NT2/D1 (cell line): ENCODE data around the gene ISM2.

Source experiments
- SUZ12 ChIP-seq: IDR thresholded peaks from 2 replicates; pipeline ENCODE4 v1.6.1; 2011; ENCODE audit not compliant: insufficient read length, insufficient read depth; ENCODE audit errors: extremely low read depth
- YY1 ChIP-seq: IDR thresholded peaks from 2 replicates; pipeline ENCODE4 v1.6.1; 2011; ENCODE audit not compliant: insufficient read length, insufficient read depth
- ZNF274 ChIP-seq: IDR thresholded peaks from 2 replicates; pipeline ENCODE4 v1.6.1; 2011; ENCODE audit warnings: mild to moderate bottlenecking, low read depth, low read length

- TF ChIP-seq ZNF274 (no peak), YY1 (no peak), SUZ12 (no peak)
Measured at GRCh38 chr14:77516126-77516525, 17.5 kb upstream of the ISM2 start.
